Measurements from ENCODE around the gene FCN2. TPM values are rescaled to one million over a fixed set of nuclear protein-coding genes. Genes with fewer than 3 reads are reported as not detected.

Gene FCN2
- total RNA-seq, 1 donor from 2014 or later, result not detected

DNA sequence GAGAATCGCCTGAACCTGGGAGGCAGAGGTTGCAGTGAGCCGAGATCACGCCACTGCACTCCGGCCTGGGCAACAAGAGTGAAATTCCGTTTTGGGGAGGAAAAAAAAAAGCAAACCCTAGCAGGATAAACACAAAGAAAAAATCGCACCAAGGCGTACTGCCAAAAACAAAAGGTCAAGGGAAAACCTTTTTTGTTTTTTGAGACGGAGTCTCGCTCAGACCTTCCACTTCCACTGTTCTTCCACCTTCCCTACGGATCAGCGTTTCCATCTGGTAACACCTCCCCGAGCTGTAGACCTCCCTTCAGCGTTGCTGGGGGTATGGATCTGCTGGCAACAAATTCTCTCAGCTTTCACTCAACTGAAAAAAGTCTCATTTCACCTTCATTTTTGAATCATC is 20.1 kb upstream of the FCN2 start:
- no peak overlapping the region for H3K4me3 Mint-ChIP-seq
- peaks cover 2% of the 10 kb centered on the region for H3K36me3 Mint-ChIP-seq
- DNase-seq (ENCODE audit: low spot score in 2 of 2, unreplicated experiment in 2 of 2), result no peak
- H3K4me1 Mint-ChIP-seq, result no peaks in the 10 kb centered on the region
- H3K27me3 Mint-ChIP-seq (ENCODE audit: low read depth), result no peaks in the 10 kb centered on the region
- H3K9me3 Mint-ChIP-seq, result peaks cover 25% of the 10 kb centered on the region
- TF ChIP-seq, protein P1, sequence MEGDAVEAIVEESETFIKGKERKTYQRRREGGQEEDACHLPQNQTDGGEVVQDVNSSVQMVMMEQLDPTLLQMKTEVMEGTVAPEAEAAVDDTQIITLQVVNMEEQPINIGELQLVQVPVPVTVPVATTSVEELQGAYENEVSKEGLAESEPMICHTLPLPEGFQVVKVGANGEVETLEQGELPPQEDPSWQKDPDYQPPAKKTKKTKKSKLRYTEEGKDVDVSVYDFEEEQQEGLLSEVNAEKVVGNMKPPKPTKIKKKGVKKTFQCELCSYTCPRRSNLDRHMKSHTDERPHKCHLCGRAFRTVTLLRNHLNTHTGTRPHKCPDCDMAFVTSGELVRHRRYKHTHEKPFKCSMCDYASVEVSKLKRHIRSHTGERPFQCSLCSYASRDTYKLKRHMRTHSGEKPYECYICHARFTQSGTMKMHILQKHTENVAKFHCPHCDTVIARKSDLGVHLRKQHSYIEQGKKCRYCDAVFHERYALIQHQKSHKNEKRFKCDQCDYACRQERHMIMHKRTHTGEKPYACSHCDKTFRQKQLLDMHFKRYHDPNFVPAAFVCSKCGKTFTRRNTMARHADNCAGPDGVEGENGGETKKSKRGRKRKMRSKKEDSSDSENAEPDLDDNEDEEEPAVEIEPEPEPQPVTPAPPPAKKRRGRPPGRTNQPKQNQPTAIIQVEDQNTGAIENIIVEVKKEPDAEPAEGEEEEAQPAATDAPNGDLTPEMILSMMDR (IDR thresholded peaks at IDR 0.05; ENCODE audit: unreplicated experiment), result no peak
- no peak overlapping the region for H3K27ac Mint-ChIP-seq

DNA sequence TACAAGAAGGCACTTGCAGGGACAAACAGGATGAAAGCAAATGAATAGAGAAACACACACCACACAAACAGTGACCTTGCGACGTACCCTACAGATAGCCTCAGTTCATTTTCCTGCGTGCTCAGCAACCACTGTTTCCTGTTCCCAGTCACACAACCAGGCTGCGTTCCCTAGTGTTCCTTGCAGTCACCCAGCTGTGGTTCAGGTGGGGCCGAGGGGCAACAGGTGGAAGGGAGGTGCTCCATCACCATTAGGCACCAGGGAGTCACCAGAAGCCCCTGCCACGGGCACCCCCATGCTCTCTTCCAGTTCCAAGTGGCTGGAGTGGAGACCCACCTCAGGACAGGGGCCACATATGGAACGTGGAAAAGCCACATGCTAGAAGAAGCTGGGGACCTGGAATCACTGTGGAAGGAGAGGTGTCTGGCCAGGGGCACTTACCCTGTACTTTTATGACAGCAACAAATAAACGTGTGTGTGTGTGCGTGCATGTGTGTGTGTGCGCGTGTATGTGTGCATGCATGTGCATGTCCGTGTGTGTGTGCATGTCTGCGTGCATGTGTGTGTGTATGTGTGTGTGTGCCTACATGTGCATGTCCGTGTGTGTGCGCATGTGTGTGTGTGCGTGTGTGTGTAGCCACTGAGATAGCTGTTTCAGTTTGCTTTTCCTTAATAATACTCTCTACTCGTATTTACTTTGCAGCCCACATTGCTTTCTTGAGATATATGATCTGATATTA is 18.8 kb upstream of the FCN2 start:
- no peaks in the 10 kb centered on the region for H3K27me3 Mint-ChIP-seq (ENCODE audit: low read depth)
- TF ChIP-seq, protein P1 (IDR thresholded peaks at IDR 0.05; ENCODE audit: unreplicated experiment), result no peak
- no peak overlapping the region for H3K4me3 Mint-ChIP-seq
- H3K36me3 Mint-ChIP-seq, result peaks cover 2% of the 10 kb centered on the region
- no peak overlapping the region for H3K27ac Mint-ChIP-seq
- peaks cover 25% of the 10 kb centered on the region for H3K9me3 Mint-ChIP-seq
- no peaks in the 10 kb centered on the region for H3K4me1 Mint-ChIP-seq
- DNase-seq (ENCODE audit: low spot score in 2 of 2, unreplicated experiment in 2 of 2), result no peak

DNA sequence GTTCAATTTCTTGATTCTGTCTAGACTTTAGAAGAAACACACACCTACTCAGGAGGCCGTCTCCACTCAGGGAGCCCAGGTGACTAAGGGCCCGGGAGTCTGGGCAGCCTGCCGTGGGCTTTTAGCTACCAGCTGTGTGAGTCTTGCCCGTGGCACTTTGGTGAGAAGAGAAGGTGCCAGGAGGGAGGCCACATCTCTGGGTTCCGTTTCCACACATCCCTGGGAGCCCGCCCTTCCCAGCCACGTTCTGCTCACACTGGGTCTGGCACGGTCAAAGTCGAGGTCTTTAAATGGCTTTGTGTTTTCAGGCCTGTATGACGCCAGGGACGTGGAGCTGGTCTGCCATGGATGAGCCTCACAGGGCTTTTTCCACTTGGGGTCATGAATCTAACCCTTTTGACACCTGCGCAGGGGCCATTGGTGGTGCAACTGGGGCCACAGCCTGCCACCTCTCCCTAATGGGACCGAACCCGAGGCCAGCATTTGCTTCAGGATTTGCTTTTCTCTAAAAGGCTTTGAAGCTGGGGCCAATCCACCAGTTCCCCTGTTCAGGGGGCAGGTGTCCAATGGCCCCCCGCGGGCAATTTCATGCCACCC is 17.2 kb upstream of the FCN2 start:
- TF ChIP-seq, protein P1 (IDR thresholded peaks at IDR 0.05; ENCODE audit: unreplicated experiment), result no peak
- H3K27me3 Mint-ChIP-seq (ENCODE audit: low read depth), result peaks cover 3% of the 10 kb centered on the region

DNA sequence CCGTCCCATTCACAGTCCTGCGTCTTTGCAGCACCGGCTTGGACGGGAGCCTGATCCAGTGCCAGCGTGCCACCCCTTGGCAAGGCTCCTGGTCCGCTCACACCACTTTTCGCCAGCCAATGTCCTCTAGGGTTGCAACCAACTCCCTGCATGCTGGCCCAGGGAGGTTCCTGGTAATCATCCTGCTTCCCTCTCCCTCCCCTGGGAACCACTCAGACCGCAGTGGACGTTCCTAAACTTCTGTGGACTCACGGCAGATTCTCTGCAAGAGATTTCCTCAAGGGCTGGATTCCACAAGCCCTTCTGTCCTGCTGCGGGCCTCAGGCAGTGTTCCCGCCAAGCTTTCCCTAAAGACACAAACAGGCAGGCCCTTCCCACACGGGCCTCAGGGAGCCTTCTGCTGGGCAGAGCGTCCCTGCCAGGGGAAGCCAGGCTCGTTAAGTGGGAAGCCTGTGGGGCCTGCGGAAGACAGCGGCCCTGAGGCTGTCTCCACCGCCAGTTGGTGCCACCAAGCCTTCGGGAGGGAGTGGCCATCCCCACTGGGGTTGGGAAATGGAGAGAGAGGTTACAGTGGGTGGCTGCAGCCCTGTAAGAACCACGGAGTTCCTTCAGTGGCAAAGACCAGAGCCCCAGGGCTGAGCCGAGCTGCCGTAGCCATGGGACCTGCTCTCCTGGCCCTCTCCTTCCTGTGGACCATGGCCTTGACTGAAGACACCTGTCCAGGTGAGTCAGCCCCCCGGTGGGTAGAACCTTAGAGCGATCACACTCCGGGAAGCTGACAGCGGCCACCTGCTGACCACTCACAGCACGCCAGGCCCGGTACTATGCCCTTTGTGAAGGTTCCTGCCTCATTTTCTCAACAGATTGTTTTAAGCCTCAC is 16.4 kb upstream of the FCN2 start:
- Mint-ChIP-seq H3K36me3 (peaks cover 2% of the 10 kb centered on the region), H3K27ac (no peak overlapping the region), H3K27me3 (ENCODE audit: low read depth) (peaks cover 3% of the 10 kb centered on the region), H3K4me3 (no peak overlapping the region), H3K9me3 (peaks cover 10% of the 10 kb centered on the region), H3K4me1 (no peaks in the 10 kb centered on the region)
- TF ChIP-seq, protein P1 (IDR thresholded peaks at IDR 0.05; ENCODE audit: unreplicated experiment), result no peak
- no peak for DNase-seq (ENCODE audit: low spot score in 2 of 2, unreplicated experiment in 2 of 2)

More for the DNA sequence above, 17.2 kb upstream of the FCN2 start:
- no peak overlapping the region for H3K27ac Mint-ChIP-seq
- no peak for DNase-seq (ENCODE audit: low spot score in 2 of 2, unreplicated experiment in 2 of 2)
- no peak overlapping the region for H3K4me3 Mint-ChIP-seq
- H3K4me1 Mint-ChIP-seq, result no peaks in the 10 kb centered on the region
- peaks cover 14% of the 10 kb centered on the region for H3K9me3 Mint-ChIP-seq
- H3K36me3 Mint-ChIP-seq, result peaks cover 2% of the 10 kb centered on the region

DNA sequence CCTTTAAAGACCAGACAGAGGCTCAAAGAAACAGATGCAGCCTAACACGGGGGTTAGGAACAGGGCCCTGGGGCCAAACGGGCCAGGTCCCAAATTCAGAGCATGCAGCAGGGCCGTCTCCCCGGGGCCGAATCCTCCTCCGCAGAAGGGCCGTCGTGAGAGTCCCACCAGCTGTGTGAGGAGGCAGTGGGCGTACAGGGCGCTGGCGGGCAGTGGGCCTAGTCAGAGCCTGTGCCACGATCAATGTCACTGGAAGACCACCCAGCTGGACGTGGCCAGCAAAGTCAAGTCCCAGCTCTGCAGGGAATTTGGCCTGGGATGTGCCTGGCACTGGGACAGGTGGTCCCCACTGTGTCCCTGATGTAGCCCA is 15.8 kb upstream of the FCN2 start:
- DNase-seq (ENCODE audit: low spot score in 2 of 2, unreplicated experiment in 2 of 2), result no peak
- Mint-ChIP-seq H3K36me3 (peaks cover 2% of the 10 kb centered on the region), H3K9me3 (peaks cover 8% of the 10 kb centered on the region), H3K27ac (no peak overlapping the region), H3K4me3 (no peak overlapping the region), H3K4me1 (no peaks in the 10 kb centered on the region), H3K27me3 (ENCODE audit: low read depth) (peaks cover 3% of the 10 kb centered on the region)
- TF ChIP-seq, protein P1 (IDR thresholded peaks at IDR 0.05; ENCODE audit: unreplicated experiment), result no peak

Measured in mesothelial cell of epicardium (in vitro differentiated cells).